Measurements from ENCODE around the gene MEX3A. TPM values are rescaled to one million over a fixed set of nuclear protein-coding genes. Genes with fewer than 3 reads are reported as not detected.

The MEX3A gene
- total and polyA plus RNA-seq, 2 donors (not counting 3 experiments of a cell fraction or from before 2014, with no cell fraction given) = 20.2 to 23.6 TPM

DNA sequence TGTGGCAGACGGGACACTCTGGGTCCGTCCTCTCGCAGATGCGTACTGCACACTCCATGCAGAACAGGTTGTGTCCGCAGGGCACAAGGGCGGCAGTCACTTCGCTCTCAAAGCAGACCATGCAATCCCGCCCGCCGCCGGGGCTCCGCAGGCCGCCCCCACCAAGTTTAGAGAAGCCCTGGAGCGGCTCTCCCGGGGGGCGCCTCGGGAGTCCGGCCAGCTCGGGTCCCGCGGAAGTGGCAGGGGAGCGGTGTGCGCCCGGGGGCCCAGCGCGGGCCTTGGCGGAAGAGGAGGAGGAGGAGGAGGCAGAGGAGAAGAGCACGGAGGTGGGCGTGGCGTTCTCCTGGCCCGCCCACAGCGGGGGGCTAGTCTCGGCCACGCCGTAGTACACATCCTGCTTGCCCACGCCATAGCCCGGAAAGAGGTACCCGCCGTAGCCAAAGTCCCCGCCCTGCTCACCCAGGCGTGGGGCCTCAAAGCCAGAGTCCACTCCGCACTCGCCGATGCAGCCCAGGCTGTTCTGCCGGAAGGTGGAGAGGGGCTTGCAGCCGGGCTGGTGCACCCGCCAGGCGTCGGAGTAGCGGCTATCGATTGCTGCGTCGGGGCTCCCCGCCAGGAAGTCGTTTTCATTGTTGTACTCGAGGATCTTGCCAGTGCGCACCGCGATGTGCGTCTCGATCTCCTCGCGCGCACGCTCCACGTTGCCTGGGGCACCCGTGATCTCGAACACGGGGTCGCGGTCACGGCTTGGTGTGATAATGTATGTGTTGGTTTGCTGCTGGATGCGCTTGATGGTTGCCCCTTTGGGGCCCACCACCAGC is 5.4 kb downstream of the MEX3A start:
- no peaks in the 10 kb centered on the region for H3K9me3 ChIP-seq (replicated peaks; ENCODE audit: control insufficient read depth, insufficient read depth, low read length)
- peaks cover 45% of the 10 kb centered on the region for H3K79me2 ChIP-seq (ENCODE audit: control insufficient read depth, insufficient read depth, low read length)
- H4K20me1 ChIP-seq (replicated peaks; ENCODE audit: control insufficient read depth, extremely low read depth, insufficient read depth, low read length) = no peaks in the 10 kb centered on the region
- CTCF ChIA-PET = no interaction called here
- H3K4me1 ChIP-seq (ENCODE audit: control insufficient read depth, extremely low read depth, insufficient read depth, low read length) = peaks cover 14% of the 10 kb centered on the region
- peak overlapping the region; percentile 28 for H3K4me2 ChIP-seq (ENCODE audit: insufficient read depth, low read length)
- no TSS peak for BruUV-seq (replicated peaks)
- no peak overlapping the region for H3K9ac ChIP-seq (replicated peaks; ENCODE audit: extremely low read depth, insufficient read depth, low read length)
- intact Hi-C loops (cut with micrococcal nuclease) (no loop called here), dilution Hi-C loops (cut with MboI; ENCODE audit: extremely low pct_ligation_motif_present, low sequenced_read_pairs) (no loop called here)
- no peaks in the 10 kb centered on the region for H3K27me3 ChIP-seq (ENCODE audit: control insufficient read depth in 2 of 2, insufficient read depth in 2 of 2, low read length in 2 of 2)
- H3K36me3 ChIP-seq (ENCODE audit: control insufficient read depth in 2 of 2, extremely low read depth in 1 of 2, insufficient read depth in 2 of 2, low read length in 2 of 2) = peaks cover 8 to 37% of the 10 kb centered on the region in 2 experiments
- no peak overlapping the region for H2AFZ ChIP-seq (ENCODE audit: low read depth, low read length)
- no peaks in the 10 kb centered on the region for H3K9me1 ChIP-seq (replicated peaks; ENCODE audit: control insufficient read depth, extremely low read depth, insufficient read depth, low read length)
- no peak for DNase-seq (ENCODE audit: low read depth, low spot score)
- POLR2A ChIA-PET = no interaction called here
- no peak overlapping the region for H3K27ac ChIP-seq (ENCODE audit: insufficient read depth, low read depth, low read length)
- H3K4me3 ChIP-seq (replicated peaks in 1 of 3; ENCODE audit: insufficient read depth in 1 of 3, low read depth in 1 of 3, low read length in 3 of 3) = no peak overlapping the region
- no peak for FAIRE-seq
- TF ChIP-seq MAX (IDR thresholded peaks at IDR 0.05; ENCODE audit: insufficient read depth, insufficient read length) (no peak), EZH2 (IDR thresholded peaks at IDR 0.05; ENCODE audit: borderline replicate concordance, low read depth, low read length, severe bottlenecking) (no peak), JUN (IDR thresholded peaks at IDR 0.05; ENCODE audit: borderline replicate concordance, insufficient read depth, insufficient read length, low read depth) (no peak), MYC (IDR thresholded peaks at IDR 0.05; ENCODE audit: low read depth, low read length) (no peak), POLR2A (IDR thresholded peaks at IDR 0.05; ENCODE audit: low read depth, low read length) (no peak), POLR2AphosphoS5 (IDR thresholded peaks at IDR 0.05; ENCODE audit: insufficient read depth, low read depth, low read length) (no peak), FOS (IDR thresholded peaks at IDR 0.05; ENCODE audit: borderline replicate concordance, insufficient read depth, low read length) (no peak), GATA2 (IDR thresholded peaks at IDR 0.05; ENCODE audit: insufficient read depth, insufficient read length, low read depth, low read length) (no peak)
- TF ChIP-seq, protein P1, sequence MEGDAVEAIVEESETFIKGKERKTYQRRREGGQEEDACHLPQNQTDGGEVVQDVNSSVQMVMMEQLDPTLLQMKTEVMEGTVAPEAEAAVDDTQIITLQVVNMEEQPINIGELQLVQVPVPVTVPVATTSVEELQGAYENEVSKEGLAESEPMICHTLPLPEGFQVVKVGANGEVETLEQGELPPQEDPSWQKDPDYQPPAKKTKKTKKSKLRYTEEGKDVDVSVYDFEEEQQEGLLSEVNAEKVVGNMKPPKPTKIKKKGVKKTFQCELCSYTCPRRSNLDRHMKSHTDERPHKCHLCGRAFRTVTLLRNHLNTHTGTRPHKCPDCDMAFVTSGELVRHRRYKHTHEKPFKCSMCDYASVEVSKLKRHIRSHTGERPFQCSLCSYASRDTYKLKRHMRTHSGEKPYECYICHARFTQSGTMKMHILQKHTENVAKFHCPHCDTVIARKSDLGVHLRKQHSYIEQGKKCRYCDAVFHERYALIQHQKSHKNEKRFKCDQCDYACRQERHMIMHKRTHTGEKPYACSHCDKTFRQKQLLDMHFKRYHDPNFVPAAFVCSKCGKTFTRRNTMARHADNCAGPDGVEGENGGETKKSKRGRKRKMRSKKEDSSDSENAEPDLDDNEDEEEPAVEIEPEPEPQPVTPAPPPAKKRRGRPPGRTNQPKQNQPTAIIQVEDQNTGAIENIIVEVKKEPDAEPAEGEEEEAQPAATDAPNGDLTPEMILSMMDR (IDR thresholded peaks at IDR 0.05; ENCODE audit: extremely low read depth in 1 of 2, insufficient read depth in 1 of 2, low read depth in 1 of 2, low read length in 2 of 2) = no peak

All from endothelial cell of umbilical vein (primary cell).